IMR-90 (cell line): ENCODE data around the gene BFAR. TPM values are rescaled to one million over a fixed set of nuclear protein-coding genes. Genes with fewer than 3 reads are reported as not detected.

Experiments used
- ATAC-seq: fragments of 200-7000 bp; cut with Tn5 transposase; 2 replicates; pipeline ENCODE4 v1.9.1; 2020; ENCODE audit warnings: low read depth, mild to moderate bottlenecking, moderate library complexity
- BruUV-seq: library from RNA; stranded (reverse); fragments of 400-500 nt; replicated peaks from 2 replicates; lab custom pipeline; 2021; lab: Mats Ljungman, UMichigan
- CTCF ChIA-PET: fragments of 300-600 bp; formaldehyde crosslinking; extraction: SDS; loops from one replicate; lab custom pipeline; 2021; ENCODE audit warnings: antibody characterized with exemption; lab: Yijun Ruan, JAX
- POLR2A ChIA-PET: fragments of 300-600 bp; sonication (Branson Sonifier 250); formaldehyde crosslinking; loops from one replicate; lab custom pipeline; 2022; ENCODE audit warnings: antibody characterized with exemption; ENCODE audit not compliant: unreplicated experiment; lab: Charles Lee
- DNase-seq: peaks from one replicate; pipeline ENCODE4 v3.0.0; 2013
- H2AFZ ChIP-seq: replicated peaks from 2 replicates; pipeline ENCODE3; 2013; ENCODE audit warnings: low read length, mild to moderate bottlenecking; ENCODE audit not compliant: poor library complexity
- H2AK5ac ChIP-seq: 2 replicates; pipeline ENCODE4 v1.6.1; 2013; ENCODE audit warnings: low read depth, low read length, inconsistent platforms
- H2AK9ac ChIP-seq: replicated peaks from 2 replicates; pipeline ENCODE3; 2013; ENCODE audit warnings: mild to moderate bottlenecking, low read depth, low read length, moderate library complexity; ENCODE audit not compliant: poor library complexity
- H2BK120ac ChIP-seq: 2 replicates; pipeline ENCODE4 v1.6.1; 2013; ENCODE audit warnings: low read depth, low read length, inconsistent platforms
- H2BK15ac ChIP-seq: 3 replicates; pipeline ENCODE4 v1.6.1; 2013; ENCODE audit warnings: low read depth, low read length, inconsistent platforms
- H2BK20ac ChIP-seq: 2 replicates; pipeline ENCODE4 v1.6.1; 2013; ENCODE audit warnings: low read depth, mild to moderate bottlenecking, inconsistent platforms, low read length, moderate library complexity
- H2BK5ac ChIP-seq: 2 replicates; pipeline ENCODE4 v1.6.1; 2013; ENCODE audit warnings: mild to moderate bottlenecking, low read depth, low read length, inconsistent platforms; ENCODE audit not compliant: poor library complexity, severe bottlenecking
- H3K14ac ChIP-seq: replicated peaks from 2 replicates; pipeline ENCODE4 v1.6.1; 2013; ENCODE audit warnings: low read depth, low read length, inconsistent platforms
- H3K18ac ChIP-seq: 2 replicates; pipeline ENCODE4 v1.6.1; 2013; ENCODE audit warnings: low read depth, low read length, control low read depth
- H3K23ac ChIP-seq: 2 replicates; pipeline ENCODE4 v1.6.1; 2013; ENCODE audit warnings: low read depth, low read length, inconsistent platforms
- H3K27ac ChIP-seq: 2 replicates; pipeline ENCODE4 v1.5.1; 2013; ENCODE audit warnings: mild to moderate bottlenecking, control low read depth, low read length; ENCODE audit not compliant: insufficient read depth
- H3K27me3 ChIP-seq: 2 replicates; pipeline ENCODE4 v1.6.1; 2013; ENCODE audit warnings: low read length; ENCODE audit not compliant: control insufficient read depth, insufficient read depth
- H3K36me3 ChIP-seq: 2 replicates; pipeline ENCODE4 v1.6.1; 2013; ENCODE audit warnings: low read length, mixed read lengths; ENCODE audit not compliant: control insufficient read depth, insufficient read depth
- H3K4ac ChIP-seq: 2 replicates; pipeline ENCODE4 v1.6.1; 2013; ENCODE audit warnings: low read depth, low read length, inconsistent platforms
- H3K4me1 ChIP-seq: 2 replicates; pipeline ENCODE4 v1.6.1; 2013; ENCODE audit warnings: low read length, mixed read lengths; ENCODE audit not compliant: control insufficient read depth, insufficient read depth
- H3K4me2 ChIP-seq: 2 replicates; pipeline ENCODE4 v1.6.1; 2013; ENCODE audit warnings: low read depth, mild to moderate bottlenecking, control low read depth, low read length, moderate library complexity
- H3K4me3 ChIP-seq: 2 replicates; pipeline ENCODE4 v1.5.1; 2013; ENCODE audit warnings: low read depth, mild to moderate bottlenecking, control low read depth, low read length, moderate library complexity; ENCODE audit not compliant: insufficient read depth
- H3K56ac ChIP-seq: 2 replicates; pipeline ENCODE4 v1.6.1; 2013; ENCODE audit warnings: low read length, inconsistent platforms; ENCODE audit not compliant: insufficient read depth; ENCODE audit errors: extremely low read depth
- H3K79me1 ChIP-seq, 2 experiments: 2 replicates each; pipeline ENCODE4 v1.6.1; 2013; ENCODE audit warnings: low read length in 2 of 2, inconsistent platforms in 1 of 2, low read depth in 1 of 2
- H3K9ac ChIP-seq: 2 replicates; pipeline ENCODE4 v1.6.1; 2013; ENCODE audit warnings: low read depth, low read length, control low read depth
- H3K9me1 ChIP-seq: 2 replicates; pipeline ENCODE4 v1.6.1; 2013; ENCODE audit warnings: low read length, inconsistent platforms; ENCODE audit not compliant: insufficient read depth
- H3K9me3 ChIP-seq: 2 replicates; pipeline ENCODE4 v1.6.1; 2013; ENCODE audit warnings: low read length; ENCODE audit not compliant: control insufficient read depth, insufficient read depth
- H4K20me1 ChIP-seq: 2 replicates; pipeline ENCODE4 v1.6.1; 2013; ENCODE audit warnings: low read length, inconsistent platforms; ENCODE audit not compliant: insufficient read depth
- H4K5ac ChIP-seq: 2 replicates; pipeline ENCODE4 v1.6.1; 2013; ENCODE audit warnings: mild to moderate bottlenecking, low read depth, low read length, control low read depth
- H4K8ac ChIP-seq, 2 experiments: 2 replicates each; pipeline ENCODE4 v1.6.1; 2013; ENCODE audit warnings: low read depth in 2 of 2, low read length in 2 of 2, control low read depth in 1 of 2, inconsistent platforms in 1 of 2
- H4K91ac ChIP-seq: 2 replicates; pipeline ENCODE4 v1.6.1; 2013; ENCODE audit warnings: low read depth, low read length, inconsistent platforms; ENCODE audit not compliant: insufficient read depth
- BHLHE40 ChIP-seq: fragments of 150-350 bp; IDR thresholded peaks from 2 replicates; pipeline ENCODE4 v1.6.1; 2016; ENCODE audit warnings: mild to moderate bottlenecking, low read depth, low read length
- CEBPB ChIP-seq: IDR thresholded peaks from 2 replicates; pipeline ENCODE4 v1.6.1; 2012; ENCODE audit warnings: low read depth, low read length, improper control_type of control experiment
- FOS ChIP-seq: fragments of 150-350 bp; IDR thresholded peaks from 2 replicates; pipeline ENCODE4 v1.6.1; 2016; ENCODE audit warnings: low read depth, low read length
- MAFK ChIP-seq: IDR thresholded peaks from 2 replicates; pipeline ENCODE4 v1.6.1; 2012; ENCODE audit warnings: low read depth, low read length, improper control_type of control experiment
- MAZ ChIP-seq: IDR thresholded peaks from 2 replicates; pipeline ENCODE4 v1.6.1; 2012; ENCODE audit warnings: low read depth, mild to moderate bottlenecking, low read length, improper control_type of control experiment, moderate library complexity, borderline replicate concordance
- MXI1 ChIP-seq: IDR thresholded peaks from 2 replicates; pipeline ENCODE4 v1.6.1; 2012; ENCODE audit warnings: low read depth, mild to moderate bottlenecking, low read length, moderate library complexity, borderline replicate concordance
- NFE2L2 ChIP-seq: fragments of 150-350 bp; IDR thresholded peaks from 2 replicates; pipeline ENCODE4 v1.6.1; 2016; ENCODE audit warnings: low read depth, mild to moderate bottlenecking, low read length
- POLR2A ChIP-seq: IDR thresholded peaks from 2 replicates; pipeline ENCODE4 v1.6.1; 2012; ENCODE audit warnings: mild to moderate bottlenecking, low read depth, low read length
- RAD21 ChIP-seq: IDR thresholded peaks from 2 replicates; pipeline ENCODE4 v1.6.1; 2012; ENCODE audit warnings: low read length, improper control_type of control experiment
- RFX5 ChIP-seq: IDR thresholded peaks from 2 replicates; pipeline ENCODE4 v1.8.0; 2012; ENCODE audit warnings: low read depth, mild to moderate bottlenecking, low read length, moderate library complexity
- WGBS, 2 experiments: methylation state at CpG; one replicate each; pipeline versions ENCODE4 v1.1.5 to v1.1.7; 2013; ENCODE audit warnings: missing lambda C conversion rate in 2 of 2; ENCODE audit not compliant: insufficient read length in 1 of 2; ENCODE audit errors: extremely low coverage in 2 of 2; 5-methylcytosine and 5-hydroxymethylcytosine counted together
- dilution Hi-C: fragments of 300-500 bp; cut with HindIII; formaldehyde crosslinking; loops from one replicate; pipeline ENCODE4 v1.14.3; 2018; ENCODE audit warnings: low sequenced_read_pairs; ENCODE audit not compliant: unreplicated experiment
- in situ Hi-C: fragments of 300-500 bp; cut with MboI; formaldehyde crosslinking; loops from 3 replicates; pipeline ENCODE4 v1.14.3; 2019; ENCODE audit warnings: low sequenced_read_pairs, inconsistent platforms, mixed read lengths
- intact Hi-C: fragments of 100-400 bp; cut with micrococcal nuclease; formaldehyde crosslinking; loops from 2 replicates; pipeline ENCODE4 v1.10.0; 2022
- polyA plus RNA-seq, 3 experiments: library from polyadenylated mRNA; depleted of rRNA; stranded (reverse); fragments of >200 nt; gene quantifications; 2 replicates each; pipeline ENCODE4 v1.2.3, GENCODE V29; 2012; ENCODE audit warnings: low replicate concordance in 1 of 3
- total RNA-seq: library from RNA; depleted of rRNA; stranded (reverse); fragments of >200 nt; gene quantifications from 2 replicates; pipeline ENCODE4 v1.2.3, GENCODE V29; 2012
- TF ChIP-seq, protein P1 (sequence below): fragments of 150-350 bp; IDR thresholded peaks from 2 replicates; pipeline ENCODE4 v1.6.1; 2016; ENCODE audit warnings: low read depth, mild to moderate bottlenecking, low read length, moderate library complexity, borderline replicate concordance
- TF ChIP-seq, protein P2 (sequence below): fragments of 150-350 bp; IDR thresholded peaks from 2 replicates; pipeline ENCODE4 v1.6.1; 2017; ENCODE audit warnings: mild to moderate bottlenecking, antibody characterized with exemption, low read length, low read depth

BFAR gene
- total and polyA plus RNA-seq, 2 of the 4 experiments (the other 2 are of a cell fraction), result 46.6 to 56.5 TPM

DNA sequence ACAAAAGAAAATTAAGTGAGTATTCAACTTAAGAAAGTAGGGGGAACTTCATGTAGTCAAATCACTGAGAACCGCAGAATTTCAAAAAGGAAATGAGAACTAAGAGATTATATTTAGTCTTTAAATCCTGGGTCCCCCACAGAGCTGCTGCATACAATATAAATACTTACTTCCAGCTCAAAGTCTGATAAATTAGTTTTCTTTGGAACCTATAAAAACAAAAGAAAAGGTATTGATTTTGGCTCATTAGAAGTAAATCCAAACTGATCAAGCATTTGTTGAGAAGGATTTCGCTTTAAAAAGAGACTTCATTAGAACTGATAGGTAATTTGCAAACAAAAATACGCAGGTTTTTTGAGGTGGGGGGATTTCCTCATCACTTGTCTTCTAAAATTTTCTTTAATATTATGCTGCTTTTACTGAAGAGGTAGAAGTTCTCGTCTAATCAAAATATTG is 24.6 kb upstream of the BFAR start:
- intact Hi-C loops (no loop called here), in situ Hi-C loops (no loop called here), dilution Hi-C loops (no loop called here)
- Histone ChIP-seq H4K5ac (no peak overlapping the region), H3K4me1 (no peaks in the 10 kb centered on the region), H3K56ac (no peak overlapping the region), H3K9me3 (no peaks in the 10 kb centered on the region), H3K27ac (no peak overlapping the region), H4K20me1 (no peaks in the 10 kb centered on the region), H3K9ac (no peak overlapping the region), H2AK5ac (no peak overlapping the region), H3K79me1 (no peaks in the 10 kb centered on the region), H4K8ac (no peak overlapping the region), H3K4ac (no peak overlapping the region), H3K4me2 (no peak overlapping the region), H3K23ac (no peak overlapping the region), H2AK9ac (no peak overlapping the region), H2BK5ac (no peak overlapping the region), H2BK20ac (no peak overlapping the region), H3K14ac (no peak overlapping the region), H4K91ac (no peak overlapping the region), H2BK120ac (no peak overlapping the region), H3K4me3 (no peak overlapping the region), H3K18ac (no peak overlapping the region), H3K9me1 (peaks cover 4% of the 10 kb centered on the region; the same call in 1 of the 2 replicates), H2BK15ac (no peak overlapping the region), H3K27me3 (no peaks in the 10 kb centered on the region), H2AFZ (no peak overlapping the region), H3K36me3 (peaks cover 50% of the 10 kb centered on the region)
- TF ChIP-seq FOS (no peak), NFE2L2 (no peak), MAZ (no peak), POLR2A (no peak), RAD21 (no peak), MAFK (no peak), CEBPB (no peak), BHLHE40 (no peak), RFX5 (no peak), MXI1 (no peak)
- TF ChIP-seq, protein P1, sequence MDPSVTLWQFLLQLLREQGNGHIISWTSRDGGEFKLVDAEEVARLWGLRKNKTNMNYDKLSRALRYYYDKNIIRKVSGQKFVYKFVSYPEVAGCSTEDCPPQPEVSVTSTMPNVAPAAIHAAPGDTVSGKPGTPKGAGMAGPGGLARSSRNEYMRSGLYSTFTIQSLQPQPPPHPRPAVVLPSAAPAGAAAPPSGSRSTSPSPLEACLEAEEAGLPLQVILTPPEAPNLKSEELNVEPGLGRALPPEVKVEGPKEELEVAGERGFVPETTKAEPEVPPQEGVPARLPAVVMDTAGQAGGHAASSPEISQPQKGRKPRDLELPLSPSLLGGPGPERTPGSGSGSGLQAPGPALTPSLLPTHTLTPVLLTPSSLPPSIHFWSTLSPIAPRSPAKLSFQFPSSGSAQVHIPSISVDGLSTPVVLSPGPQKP, result no peak
- TF ChIP-seq, protein P2, sequence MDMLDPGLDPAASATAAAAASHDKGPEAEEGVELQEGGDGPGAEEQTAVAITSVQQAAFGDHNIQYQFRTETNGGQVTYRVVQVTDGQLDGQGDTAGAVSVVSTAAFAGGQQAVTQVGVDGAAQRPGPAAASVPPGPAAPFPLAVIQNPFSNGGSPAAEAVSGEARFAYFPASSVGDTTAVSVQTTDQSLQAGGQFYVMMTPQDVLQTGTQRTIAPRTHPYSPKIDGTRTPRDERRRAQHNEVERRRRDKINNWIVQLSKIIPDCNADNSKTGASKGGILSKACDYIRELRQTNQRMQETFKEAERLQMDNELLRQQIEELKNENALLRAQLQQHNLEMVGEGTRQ, result no peak
- CTCF ChIA-PET, result no interaction called here
- no CpG with 5 or more reads among the region's 4 CpGs for WGBS, 2 experiments
- BruUV-seq, result no TSS peak
- DNase-seq (no peak), ATAC-seq (no peak)
- POLR2A ChIA-PET, result interaction anchor here (0.6 kb wide), 1 partner anchor 587 kb away, joined by 3 read pairs; no protein-coding TSS in a partner anchor
